Nephron (organoid): Measurements from ENCODE around the gene AHNAK.
A peak's percentile ranks its signal among the peaks of the same experiment; 100 is the strongest.

Source experiments
- H3K27ac Mint-ChIP-seq, 3 experiments: 2 replicates each; pipeline ENCODE4 v1.8.0; 2020; ENCODE audit warnings: mixed read lengths in 3 of 3, mild to moderate bottlenecking in 2 of 3, moderate library complexity in 1 of 3
- H3K27me3 Mint-ChIP-seq: 2 replicates; pipeline ENCODE4 v1.8.0; 2021; ENCODE audit warnings: low read depth, mild to moderate bottlenecking, moderate library complexity, mixed read lengths
- H3K36me3 Mint-ChIP-seq: 2 replicates; pipeline ENCODE4 v1.8.0; 2020; ENCODE audit warnings: low read depth, mixed read lengths
- H3K4me1 Mint-ChIP-seq: 2 replicates; pipeline ENCODE4 v1.8.0; 2020; ENCODE audit warnings: mixed read lengths
- H3K4me3 Mint-ChIP-seq, 3 experiments: 2 replicates each; pipeline ENCODE4 v1.8.0; 2020; ENCODE audit warnings: mild to moderate bottlenecking in 3 of 3, mixed read lengths in 3 of 3, moderate library complexity in 2 of 3
- H3K9me3 Mint-ChIP-seq: 2 replicates; pipeline ENCODE4 v1.8.0; 2020; ENCODE audit warnings: mixed read lengths
- TF ChIP-seq, protein P1 (sequence below), 3 experiments: fragments of 200-600 bp; sonication (generic); IDR thresholded peaks; one replicate each; pipeline ENCODE4 v1.5.0; 2021; ENCODE audit warnings: antibody characterized with exemption in 3 of 3; ENCODE audit not compliant: unreplicated experiment in 3 of 3

The AHNAK gene

DNA sequence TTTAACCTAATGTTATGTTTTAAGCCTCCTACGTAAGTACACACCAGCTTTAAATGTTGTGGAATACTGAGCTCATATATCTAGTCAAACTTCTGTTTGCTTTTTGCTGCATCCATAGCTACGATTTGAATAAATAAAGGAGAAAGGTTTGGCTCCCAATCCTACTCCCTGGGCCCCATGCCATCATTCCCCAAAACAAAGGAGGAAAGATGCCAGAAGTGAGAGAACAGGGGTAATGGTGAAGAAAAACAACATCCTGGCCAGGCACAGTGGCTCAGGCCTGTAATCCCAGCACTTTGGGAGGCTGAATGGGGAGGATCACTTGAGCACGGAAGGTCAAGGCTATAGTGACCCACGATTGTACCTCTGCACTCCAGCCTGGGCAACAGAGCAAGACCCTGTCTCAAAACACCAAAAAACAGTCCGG is 101.3 kb downstream of the AHNAK start:
- Mint-ChIP-seq H3K4me1 (peaks cover 43% of the 10 kb centered on the region), H3K9me3 (no peaks in the 10 kb centered on the region), H3K4me3 (peak overlapping the region in 1 of 3 experiments; percentile 56), H3K27me3 (peaks cover 9% of the 10 kb centered on the region), H3K36me3 (no peaks in the 10 kb centered on the region), H3K27ac (peak overlapping the region; percentile 83 to 99 (median 97))
- TF ChIP-seq, protein P1, sequence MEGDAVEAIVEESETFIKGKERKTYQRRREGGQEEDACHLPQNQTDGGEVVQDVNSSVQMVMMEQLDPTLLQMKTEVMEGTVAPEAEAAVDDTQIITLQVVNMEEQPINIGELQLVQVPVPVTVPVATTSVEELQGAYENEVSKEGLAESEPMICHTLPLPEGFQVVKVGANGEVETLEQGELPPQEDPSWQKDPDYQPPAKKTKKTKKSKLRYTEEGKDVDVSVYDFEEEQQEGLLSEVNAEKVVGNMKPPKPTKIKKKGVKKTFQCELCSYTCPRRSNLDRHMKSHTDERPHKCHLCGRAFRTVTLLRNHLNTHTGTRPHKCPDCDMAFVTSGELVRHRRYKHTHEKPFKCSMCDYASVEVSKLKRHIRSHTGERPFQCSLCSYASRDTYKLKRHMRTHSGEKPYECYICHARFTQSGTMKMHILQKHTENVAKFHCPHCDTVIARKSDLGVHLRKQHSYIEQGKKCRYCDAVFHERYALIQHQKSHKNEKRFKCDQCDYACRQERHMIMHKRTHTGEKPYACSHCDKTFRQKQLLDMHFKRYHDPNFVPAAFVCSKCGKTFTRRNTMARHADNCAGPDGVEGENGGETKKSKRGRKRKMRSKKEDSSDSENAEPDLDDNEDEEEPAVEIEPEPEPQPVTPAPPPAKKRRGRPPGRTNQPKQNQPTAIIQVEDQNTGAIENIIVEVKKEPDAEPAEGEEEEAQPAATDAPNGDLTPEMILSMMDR (IDR thresholded peaks at IDR 0.05; ENCODE audit: unreplicated experiment in 3 of 3), result no peak

DNA sequence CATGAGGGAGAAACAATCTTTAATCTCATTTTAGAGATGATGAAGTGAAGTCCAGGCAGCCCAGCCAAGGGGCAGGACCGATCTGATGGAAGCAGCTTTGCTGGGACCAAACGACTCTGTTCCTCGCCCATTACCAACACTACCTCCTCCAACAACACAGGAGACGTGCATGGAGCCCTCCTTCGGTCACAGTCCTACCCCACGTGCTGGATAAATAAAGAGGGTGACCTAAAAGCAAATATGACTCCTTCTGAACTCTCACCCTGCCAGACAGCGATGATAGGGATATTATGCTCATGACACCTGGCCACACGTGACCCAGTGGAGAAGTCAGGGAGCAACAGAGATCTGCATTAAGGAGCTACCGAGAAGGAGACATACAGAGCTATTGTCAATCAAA is 101.8 kb downstream of the AHNAK start:
- Mint-ChIP-seq H3K27me3 (peaks cover 9% of the 10 kb centered on the region), H3K9me3 (no peaks in the 10 kb centered on the region), H3K4me3 (peak overlapping the region in 2 of 3 experiments; percentile 21 to 56), H3K27ac (peak overlapping the region; percentile 83 to 99 (median 97)), H3K36me3 (no peaks in the 10 kb centered on the region), H3K4me1 (peaks cover 48% of the 10 kb centered on the region)
- TF ChIP-seq, protein P1 (IDR thresholded peaks at IDR 0.05; ENCODE audit: unreplicated experiment in 3 of 3), result no peak

DNA sequence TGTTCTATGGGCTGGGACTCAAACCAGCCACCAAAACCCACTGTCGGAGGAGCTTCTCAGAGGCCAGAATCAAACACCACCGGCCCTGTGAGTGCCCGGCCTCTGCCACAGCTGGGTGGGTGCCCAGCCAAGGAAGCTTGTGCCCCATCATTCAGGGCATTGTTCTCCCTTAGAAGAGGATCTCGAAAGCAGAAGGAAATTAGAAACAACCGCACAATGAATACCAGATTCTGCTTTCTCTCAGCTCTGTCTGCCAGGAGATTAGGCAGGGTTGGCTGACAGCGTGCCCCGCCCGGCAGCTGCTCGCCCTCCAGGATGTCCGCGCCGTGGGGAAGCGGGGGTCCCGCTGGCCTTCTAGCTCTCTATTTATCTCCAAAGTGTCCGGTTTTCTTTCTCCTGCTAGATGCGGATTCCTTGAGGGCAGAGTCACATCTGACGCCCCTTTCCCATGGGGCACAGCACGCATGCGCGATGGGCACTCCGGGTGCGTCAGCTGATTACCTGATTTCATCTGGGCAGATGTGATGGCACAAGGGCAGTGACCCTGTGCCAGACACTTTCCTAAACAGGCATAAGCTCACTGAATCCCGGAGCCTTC is 102.3 kb downstream of the AHNAK start:
- peaks cover 51% of the 10 kb centered on the region for H3K4me1 Mint-ChIP-seq
- peak overlapping the region in 2 of 3 experiments; percentile 97 to 99 for H3K27ac Mint-ChIP-seq
- no peaks in the 10 kb centered on the region for H3K36me3 Mint-ChIP-seq
- H3K4me3 Mint-ChIP-seq, result peak overlapping the region; percentile 21 to 56 (median 23)
- H3K9me3 Mint-ChIP-seq, result no peaks in the 10 kb centered on the region
- H3K27me3 Mint-ChIP-seq, result peaks cover 9% of the 10 kb centered on the region
- TF ChIP-seq, protein P1 (IDR thresholded peaks at IDR 0.05; ENCODE audit: unreplicated experiment in 3 of 3), result no peak

DNA sequence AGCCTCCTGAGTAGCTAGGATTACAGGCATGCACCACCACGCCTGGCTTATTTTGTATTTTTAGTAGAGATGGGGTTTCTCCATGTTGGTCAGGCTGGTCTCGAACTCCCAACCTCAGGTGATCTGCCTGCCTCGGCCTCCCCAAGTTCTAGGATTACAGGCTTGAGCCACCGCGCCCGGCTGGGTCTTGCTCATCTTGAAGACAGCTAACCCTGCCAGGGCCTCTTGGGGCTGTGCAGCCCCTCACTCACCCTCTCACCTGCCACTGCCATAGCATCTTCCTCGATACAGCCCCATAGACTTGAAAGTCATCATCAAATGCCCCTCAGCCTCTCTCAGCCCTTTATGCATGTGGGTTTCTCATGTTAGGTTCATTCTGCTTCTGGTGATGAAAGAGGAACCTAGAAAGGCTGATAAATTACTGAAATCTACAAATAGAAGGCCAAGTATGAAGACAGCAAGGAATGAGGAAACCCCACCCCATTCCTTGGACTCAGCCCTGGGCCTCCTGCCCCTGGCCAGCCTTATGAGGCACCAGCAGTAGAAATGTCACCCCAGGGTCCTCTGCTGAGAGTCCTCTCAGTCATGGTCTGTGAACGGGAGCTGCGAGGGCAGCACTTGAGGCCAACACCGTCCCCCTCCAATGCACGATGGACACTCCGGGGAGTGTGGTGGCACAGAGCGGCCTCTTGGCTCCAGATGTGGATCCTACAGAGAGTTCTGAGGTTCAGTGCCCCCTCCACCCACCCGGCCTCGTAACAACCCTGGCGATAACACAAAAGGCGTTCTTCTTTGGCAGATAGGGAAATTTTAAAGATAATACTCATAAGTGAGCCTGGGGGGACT is 103.0 kb downstream of the AHNAK start:
- Mint-ChIP-seq H3K4me1 (peaks cover 51% of the 10 kb centered on the region), H3K9me3 (no peaks in the 10 kb centered on the region), H3K36me3 (no peaks in the 10 kb centered on the region), H3K4me3 (peak overlapping the region in 1 of 3 experiments; percentile 23), H3K27ac (peak overlapping the region in 2 of 3 experiments; percentile 97 to 99), H3K27me3 (peaks cover 9% of the 10 kb centered on the region)
- TF ChIP-seq, protein P1 (IDR thresholded peaks at IDR 0.05; ENCODE audit: unreplicated experiment in 3 of 3), result no peak

DNA sequence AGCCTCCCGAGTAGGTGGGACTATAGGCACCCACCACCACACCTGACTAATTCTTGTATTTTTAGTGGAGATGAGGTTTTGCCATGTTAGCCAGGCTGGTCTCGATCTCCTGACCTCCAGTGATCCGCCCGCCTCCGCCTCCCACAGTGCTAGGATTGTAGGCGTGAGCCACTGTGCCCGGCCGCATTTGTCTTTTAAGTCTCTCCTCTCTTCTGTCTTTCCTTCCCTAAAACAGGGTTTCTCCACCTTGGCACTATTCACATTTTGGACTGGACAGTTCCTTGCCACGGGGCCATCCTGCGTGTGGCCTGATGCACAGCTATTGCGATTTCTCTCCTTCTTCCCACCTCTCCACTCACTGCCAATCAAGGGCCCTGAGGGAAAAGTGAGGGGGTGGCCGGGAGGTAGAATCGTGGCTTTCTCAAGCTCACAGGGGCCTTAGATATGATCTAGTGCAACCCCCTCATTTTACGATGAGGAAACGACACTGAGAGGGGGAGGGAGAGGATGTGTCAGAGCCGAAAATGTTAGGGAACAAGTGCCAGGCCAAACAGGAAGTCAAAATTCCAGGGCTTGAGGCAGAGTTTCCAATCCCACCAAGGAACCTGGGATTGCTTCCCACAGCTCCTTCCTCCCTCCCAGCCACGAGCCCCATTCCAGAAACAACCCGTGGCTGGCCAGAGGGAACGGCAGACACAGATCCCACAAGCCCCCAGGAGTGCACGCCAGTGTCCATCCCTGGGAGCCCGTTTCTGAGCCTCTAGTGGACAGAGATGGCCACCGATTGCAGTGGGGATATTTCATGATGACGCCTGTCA is 106.6 kb downstream of the AHNAK start:
- TF ChIP-seq, protein P1 (IDR thresholded peaks at IDR 0.05; ENCODE audit: unreplicated experiment in 3 of 3), result no peak
- Mint-ChIP-seq H3K4me3 (no peak overlapping the region), H3K9me3 (no peaks in the 10 kb centered on the region), H3K4me1 (peaks cover 50% of the 10 kb centered on the region), H3K27me3 (peaks cover 3% of the 10 kb centered on the region), H3K36me3 (no peaks in the 10 kb centered on the region), H3K27ac (peak overlapping the region; percentile 26 to 95 (median 76))
